ENCODE results near the gene SLCO3A1.

GRCh38 chr15:91929509-91929908 lies 76.0 kb downstream of the SLCO3A1 start:
- TF ChIP-seq CTCF (IDR thresholded peaks at IDR 0.05) = no peak
- no peak for TF ChIP-seq POLR2AphosphoS5 (IDR thresholded peaks at IDR 0.05)
- TF ChIP-seq POLR2A (IDR thresholded peaks at IDR 0.05) = no peak
